ENCODE data around the gene VAV3.

The VAV3 gene

GRCh38 chr1:107771377-107771776, 193.6 kb downstream of the VAV3 start:
- Histone ChIP-seq H2AFZ (ENCODE audit: low read depth, low read length) (no peak overlapping the region), H3K4me3 (ENCODE audit: insufficient read depth in 1 of 2, low read depth in 1 of 2, low read length in 2 of 2) (no peak overlapping the region), H3K27ac (ENCODE audit: low read length, poor library complexity, severe bottlenecking) (no peak overlapping the region), H3K36me3 (ENCODE audit: control insufficient read depth in 1 of 2, insufficient read depth in 2 of 2, low read depth in 1 of 2, low read length in 2 of 2) (no peaks in the 10 kb centered on the region), H3K4me2 (ENCODE audit: low read length, poor library complexity, severe bottlenecking) (no peak overlapping the region), H3K18ac (ENCODE audit: low read depth in 1 of 2, low read length in 2 of 2) (no peak overlapping the region), H2BK12ac (ENCODE audit: low read length in 2 of 2) (no peak overlapping the region), H3K4me1 (ENCODE audit: control insufficient read depth, insufficient read depth, low read depth, low read length) (no peaks in the 10 kb centered on the region), H3K79me1 (replicated peaks; ENCODE audit: low read length, poor library complexity, severe bottlenecking) (no peaks in the 10 kb centered on the region), H2BK15ac (ENCODE audit: low read depth, poor library complexity, severe bottlenecking) (no peak overlapping the region), H3K23ac (ENCODE audit: low read length in 2 of 2) (no peak overlapping the region), H4K8ac (ENCODE audit: low read length) (no peak overlapping the region), H3K14ac (ENCODE audit: low read length in 2 of 2) (no peak overlapping the region), H2AK5ac (ENCODE audit: low read length, severe bottlenecking) (no peak overlapping the region), H3K9me3 (ENCODE audit: control insufficient read depth, low read length) (no peaks in the 10 kb centered on the region), H3K27me3 (ENCODE audit: control insufficient read depth in 1 of 2, insufficient read depth in 1 of 2, low read length in 2 of 2) (peaks cover 0 to 5% of the 10 kb centered on the region in 2 experiments), H3K4ac (ENCODE audit: low read depth in 1 of 2, low read length in 2 of 2) (no peak overlapping the region), H2BK120ac (ENCODE audit: low read depth, low read length) (no peak overlapping the region), H2BK5ac (ENCODE audit: low read depth, low read length, poor library complexity, severe bottlenecking) (no peak overlapping the region), H3K9ac (ENCODE audit: low read length) (no peak overlapping the region), H4K91ac (ENCODE audit: low read length) (no peak overlapping the region)
- no peak for DNase-seq
- WGBS = 93% methylated on average over 10 of the region's 13 CpGs

- H2AFZ ChIP-seq (ENCODE audit: low read depth, low read length) = no peak overlapping the region
- H3K4ac ChIP-seq (ENCODE audit: low read depth in 1 of 2, low read length in 2 of 2) = no peak overlapping the region
- H2BK15ac ChIP-seq (ENCODE audit: low read depth, poor library complexity, severe bottlenecking) = no peak overlapping the region
- no peak overlapping the region for H3K14ac ChIP-seq (ENCODE audit: low read length in 2 of 2)
- H2BK5ac ChIP-seq (ENCODE audit: low read depth, low read length, poor library complexity, severe bottlenecking) = no peak overlapping the region
- WGBS = 73% methylated on average over 3 of the region's 3 CpGs
- H3K27me3 ChIP-seq (ENCODE audit: control insufficient read depth in 1 of 2, insufficient read depth in 1 of 2, low read length in 2 of 2) = no peaks in the 10 kb centered on the region
- H4K8ac ChIP-seq (ENCODE audit: low read length) = no peak overlapping the region
- no peak overlapping the region for H3K23ac ChIP-seq (ENCODE audit: low read length in 2 of 2)
- no peaks in the 10 kb centered on the region for H3K36me3 ChIP-seq (ENCODE audit: control insufficient read depth in 1 of 2, insufficient read depth in 2 of 2, low read depth in 1 of 2, low read length in 2 of 2)
- no peaks in the 10 kb centered on the region for H3K9me3 ChIP-seq (ENCODE audit: control insufficient read depth, low read length)
- H3K4me2 ChIP-seq (ENCODE audit: low read length, poor library complexity, severe bottlenecking) = no peak overlapping the region
- DNase-seq = no peak
- no peak overlapping the region for H2BK12ac ChIP-seq (ENCODE audit: low read length in 2 of 2)
- no peaks in the 10 kb centered on the region for H3K79me1 ChIP-seq (replicated peaks; ENCODE audit: low read length, poor library complexity, severe bottlenecking)
- H3K4me1 ChIP-seq (ENCODE audit: control insufficient read depth, insufficient read depth, low read depth, low read length) = no peaks in the 10 kb centered on the region
- no peak overlapping the region for H2BK120ac ChIP-seq (ENCODE audit: low read depth, low read length)
- H3K18ac ChIP-seq (ENCODE audit: low read depth in 1 of 2, low read length in 2 of 2) = no peak overlapping the region
- H4K91ac ChIP-seq (ENCODE audit: low read length) = no peak overlapping the region
- H3K4me3 ChIP-seq (ENCODE audit: insufficient read depth in 1 of 2, low read depth in 1 of 2, low read length in 2 of 2) = no peak overlapping the region
- H3K27ac ChIP-seq (ENCODE audit: low read length, poor library complexity, severe bottlenecking) = no peak overlapping the region
- H2AK5ac ChIP-seq (ENCODE audit: low read length, severe bottlenecking) = no peak overlapping the region
- no peak overlapping the region for H3K9ac ChIP-seq (ENCODE audit: low read length)
These were observed 197.8 kb downstream of the VAV3 start for GRCh38 chr1:107767156-107767582.

GRCh38 chr1:107766533-107766932, 198.4 kb downstream of the VAV3 start:
- Histone ChIP-seq H3K4ac (ENCODE audit: low read depth in 1 of 2, low read length in 2 of 2) (no peak overlapping the region), H2AFZ (ENCODE audit: low read depth, low read length) (no peak overlapping the region), H3K9me3 (ENCODE audit: control insufficient read depth, low read length) (no peaks in the 10 kb centered on the region)

GRCh38 chr1:107762751-107763390, 202.1 kb downstream of the VAV3 start:
- DNase-seq = no peak
- Histone ChIP-seq H2AFZ (ENCODE audit: low read depth, low read length) (no peak overlapping the region), H3K4me2 (ENCODE audit: low read length, poor library complexity, severe bottlenecking) (no peak overlapping the region)

More at GRCh38 chr1:107766533-107766932, 198.4 kb downstream of the VAV3 start:
- no peak overlapping the region for H3K4me3 ChIP-seq (ENCODE audit: insufficient read depth in 1 of 2, low read depth in 1 of 2, low read length in 2 of 2)
- no peak overlapping the region for H3K9ac ChIP-seq (ENCODE audit: low read length)
- H2BK5ac ChIP-seq (ENCODE audit: low read depth, low read length, poor library complexity, severe bottlenecking) = no peak overlapping the region
- no peak for DNase-seq
- H3K18ac ChIP-seq (ENCODE audit: low read depth in 1 of 2, low read length in 2 of 2) = no peak overlapping the region
- H4K91ac ChIP-seq (ENCODE audit: low read length) = no peak overlapping the region
- H2BK120ac ChIP-seq (ENCODE audit: low read depth, low read length) = no peak overlapping the region
- no peak overlapping the region for H2BK12ac ChIP-seq (ENCODE audit: low read length in 2 of 2)
- H3K4me2 ChIP-seq (ENCODE audit: low read length, poor library complexity, severe bottlenecking) = no peak overlapping the region
- no peak overlapping the region for H4K8ac ChIP-seq (ENCODE audit: low read length)
- H3K36me3 ChIP-seq (ENCODE audit: control insufficient read depth in 1 of 2, insufficient read depth in 2 of 2, low read depth in 1 of 2, low read length in 2 of 2) = no peaks in the 10 kb centered on the region
- 85% methylated on average over 1 of the region's 1 CpG for WGBS
- H3K79me1 ChIP-seq (replicated peaks; ENCODE audit: low read length, poor library complexity, severe bottlenecking) = no peaks in the 10 kb centered on the region
- H2AK5ac ChIP-seq (ENCODE audit: low read length, severe bottlenecking) = no peak overlapping the region
- H3K23ac ChIP-seq (ENCODE audit: low read length in 2 of 2) = no peak overlapping the region
- H3K14ac ChIP-seq (ENCODE audit: low read length in 2 of 2) = no peak overlapping the region
- H3K4me1 ChIP-seq (ENCODE audit: control insufficient read depth, insufficient read depth, low read depth, low read length) = no peaks in the 10 kb centered on the region
- no peak overlapping the region for H2BK15ac ChIP-seq (ENCODE audit: low read depth, poor library complexity, severe bottlenecking)
- H3K27me3 ChIP-seq (ENCODE audit: control insufficient read depth in 1 of 2, insufficient read depth in 1 of 2, low read length in 2 of 2) = no peaks in the 10 kb centered on the region
- no peak overlapping the region for H3K27ac ChIP-seq (ENCODE audit: low read length, poor library complexity, severe bottlenecking)

More at GRCh38 chr1:107762751-107763390, 202.1 kb downstream of the VAV3 start:
- H3K14ac ChIP-seq (ENCODE audit: low read length in 2 of 2) = no peak overlapping the region
- no peak overlapping the region for H3K4ac ChIP-seq (ENCODE audit: low read depth in 1 of 2, low read length in 2 of 2)
- no peak overlapping the region for H2BK12ac ChIP-seq (ENCODE audit: low read length in 2 of 2)
- H4K8ac ChIP-seq (ENCODE audit: low read length) = no peak overlapping the region
- WGBS = 91% methylated on average over 3 of the region's 6 CpGs
- no peak overlapping the region for H3K23ac ChIP-seq (ENCODE audit: low read length in 2 of 2)
- H3K18ac ChIP-seq (ENCODE audit: low read depth in 1 of 2, low read length in 2 of 2) = no peak overlapping the region
- H4K91ac ChIP-seq (ENCODE audit: low read length) = no peak overlapping the region
- H3K4me3 ChIP-seq (ENCODE audit: insufficient read depth in 1 of 2, low read depth in 1 of 2, low read length in 2 of 2) = no peak overlapping the region
- no peak overlapping the region for H2BK120ac ChIP-seq (ENCODE audit: low read depth, low read length)
- no peak overlapping the region for H2BK5ac ChIP-seq (ENCODE audit: low read depth, low read length, poor library complexity, severe bottlenecking)
- H2AK5ac ChIP-seq (ENCODE audit: low read length, severe bottlenecking) = no peak overlapping the region
- no peaks in the 10 kb centered on the region for H3K27me3 ChIP-seq (ENCODE audit: control insufficient read depth in 1 of 2, insufficient read depth in 1 of 2, low read length in 2 of 2)
- H3K9me3 ChIP-seq (ENCODE audit: control insufficient read depth, low read length) = no peaks in the 10 kb centered on the region
- H3K4me1 ChIP-seq (ENCODE audit: control insufficient read depth, insufficient read depth, low read depth, low read length) = no peaks in the 10 kb centered on the region
- no peaks in the 10 kb centered on the region for H3K79me1 ChIP-seq (replicated peaks; ENCODE audit: low read length, poor library complexity, severe bottlenecking)
- H3K27ac ChIP-seq (ENCODE audit: low read length, poor library complexity, severe bottlenecking) = no peak overlapping the region
- no peak overlapping the region for H3K9ac ChIP-seq (ENCODE audit: low read length)
- no peaks in the 10 kb centered on the region for H3K36me3 ChIP-seq (ENCODE audit: control insufficient read depth in 1 of 2, insufficient read depth in 2 of 2, low read depth in 1 of 2, low read length in 2 of 2)
- no peak overlapping the region for H2BK15ac ChIP-seq (ENCODE audit: low read depth, poor library complexity, severe bottlenecking)

Data from mesenchymal stem cell (in vitro differentiated cells and primary cell).